K562 (cell line): ENCODE measurements around the gene KCNC3.
"Not testable (repeated sequence)": the region's sequence is repeated elsewhere in the genome, so short reads cannot be mapped to it uniquely, and the experiment has no call there.

ENCODE experiments used
- CEBPB ChIP-seq: fragments of 450-650 bp; IDR thresholded peaks from 2 replicates; pipeline ENCODE4 v1.6.1; 2016; ENCODE audit warnings: missing genetic modification characterization, missing compliant biosample characterization
- CTCF ChIP-seq, 3 experiments: IDR thresholded peaks in 2 of 3; conservative IDR thresholded peaks in 1 of 3; 2 replicates each; pipeline ENCODE4 v1.5.1; 2011 to 2012; ENCODE audit warnings: low read length in 3 of 3, mild to moderate bottlenecking in 3 of 3, control low read depth in 2 of 3, improper control_type of control experiment in 1 of 3, inconsistent platforms in 1 of 3, low read depth in 1 of 3, mixed read lengths in 1 of 3, moderate library complexity in 1 of 3; ENCODE audit not compliant: insufficient read depth in 2 of 3

GRCh38 chr19:50347089-50347581 is 18.0 kb upstream of the KCNC3 start:
- TF ChIP-seq CEBPB (tag), result peak; percentile 43; the same call in 1 of the 2 replicates
- TF ChIP-seq CTCF (IDR thresholded peaks at IDR 0.05 in 2 of 3, conservative IDR thresholded peaks at IDR 0.05 in 1 of 3; ENCODE audit: insufficient read depth in 2 of 3, low read depth in 1 of 3, low read length in 3 of 3), result not testable (repeated sequence)
